K562 (cell line): ENCODE data around the gene SLAMF9. TPM values are rescaled to one million over a fixed set of nuclear protein-coding genes. Genes with fewer than 3 reads are reported as not detected.

ENCODE experiments used
- ATF3 ChIP-seq, 2 experiments: fragments of 450-650 bp in 1 of 2; sonication (generic) in 1 of 2; formaldehyde crosslinking in 1 of 2; IDR thresholded peaks in 1 of 2; conservative IDR thresholded peaks in 1 of 2; 2 replicates each; pipeline versions ENCODE4 v1.6.1 to v1.8.1; 2016 to 2023; ENCODE audit warnings: mild to moderate bottlenecking in 2 of 2, moderate library complexity in 2 of 2, inconsistent platforms in 1 of 2, missing genetic modification reagents in 1 of 2
- BMI1 ChIP-seq: fragments of 150-350 bp; IDR thresholded peaks from 2 replicates; pipeline ENCODE4 v1.6.1; 2014; ENCODE audit warnings: low read length
- CBX5 ChIP-seq: IDR thresholded peaks from 2 replicates; pipeline ENCODE4 v1.6.1; 2014; ENCODE audit warnings: low read depth, borderline replicate concordance
- CSDE1 ChIP-seq, 2 experiments: fragments of 450-650 bp; IDR thresholded peaks; 2 replicates each; pipeline ENCODE4 v1.6.1; 2016; ENCODE audit warnings: mild to moderate bottlenecking in 1 of 2
- ETV5 ChIP-seq: sonication (generic); formaldehyde crosslinking; IDR thresholded peaks from 2 replicates; pipeline ENCODE4 v1.4.0; 2020; ENCODE audit warnings: low read depth, mild to moderate bottlenecking, missing genetic modification reagents
- HDAC1 ChIP-seq, 2 experiments: fragments of 450-650 bp; IDR thresholded peaks; 2 replicates each; pipeline ENCODE4 v1.6.1; 2016 to 2017; ENCODE audit warnings: inconsistent platforms in 1 of 2, mild to moderate bottlenecking in 1 of 2, moderate library complexity in 1 of 2
- KLF16 ChIP-seq: IDR thresholded peaks from 2 replicates; pipeline ENCODE4 v1.6.1; 2016; ENCODE audit warnings: antibody characterized with exemption
- NCOA6 ChIP-seq: fragments of 450-650 bp; IDR thresholded peaks from 2 replicates; pipeline ENCODE4 v1.6.1; 2017; ENCODE audit warnings: mild to moderate bottlenecking
- NUFIP1 ChIP-seq: fragments of 450-650 bp; IDR thresholded peaks from 2 replicates; pipeline ENCODE4 v1.6.1; 2018; ENCODE audit not compliant: partially characterized antibody
- RFX7 ChIP-seq: fragments of 250-450 bp; sonication (Bioruptor Pico); IDR thresholded peaks from 2 replicates; pipeline ENCODE4 v1.5.1; 2021; ENCODE audit warnings: mild to moderate bottlenecking
- SMARCE1 ChIP-seq: fragments of 450-650 bp; IDR thresholded peaks from 2 replicates; pipeline ENCODE4 v1.7.1; 2016; ENCODE audit warnings: mild to moderate bottlenecking
- SREBF2 ChIP-seq: sonication (generic); formaldehyde crosslinking; IDR thresholded peaks from 2 replicates; pipeline ENCODE4 v1.4.0; 2020; ENCODE audit warnings: mild to moderate bottlenecking, missing genetic modification reagents
- TAL1 ChIP-seq: fragments of 450-650 bp; IDR thresholded peaks from 2 replicates; pipeline ENCODE4 v1.6.1; 2016; ENCODE audit warnings: mild to moderate bottlenecking
- TCF3 ChIP-seq: sonication (generic); formaldehyde crosslinking; IDR thresholded peaks from 2 replicates; pipeline ENCODE4 v1.4.0; 2020; ENCODE audit warnings: mild to moderate bottlenecking, missing genetic modification reagents
- TCFL5 ChIP-seq: fragments of 250-450 bp; sonication (Bioruptor Pico); conservative IDR thresholded peaks from 2 replicates; pipeline ENCODE4 v1.6.1; 2021; ENCODE audit warnings: mild to moderate bottlenecking, moderate library complexity, matching md5 sums
- VEZF1 ChIP-seq: fragments of 200-800 bp; sonication (Bioruptor generic); IDR thresholded peaks from 2 replicates; pipeline ENCODE4 v1.6.1; 2017; ENCODE audit warnings: missing genetic modification characterization, missing compliant biosample characterization
- polyA plus RNA-seq, 8 experiments: library from polyadenylated mRNA; depleted of rRNA in 4 of 8; stranded (reverse) in 5 of 8; unstranded in 3 of 8; fragments of >200 nt; fragmentation: Nextera tagmentation in 2 of 8; fragmentation: Illumina TruSeq in 1 of 8; extraction: Ambion mirVana in 2 of 8; extraction: Trizol in 1 of 8; gene quantifications; 2 replicates each; pipeline versions ENCODE4 v1.2.1 to v1.2.3, GENCODE V29; 2011 to 2014; ENCODE audit warnings: inconsistent platforms in 1 of 8, missing spikeins in 1 of 8
- total RNA-seq, 7 experiments: library from RNA; depleted of rRNA in 6 of 7; stranded (reverse); fragments of >200 nt in 6 of 7; fragmentation: Illumina TruSeq in 2 of 7; extraction: Trizol in 2 of 7; gene quantifications; 2 replicates each; pipeline versions ENCODE4 v1.2.1 to v1.2.3, GENCODE V29; 2011 to 2021; ENCODE audit warnings: low replicate concordance in 1 of 7
- TF ChIP-seq, protein P1 (sequence below): sonication (generic); formaldehyde crosslinking; IDR thresholded peaks from 2 replicates; pipeline ENCODE4 v1.8.0; 2023; ENCODE audit warnings: missing genetic modification reagents, mild to moderate bottlenecking, borderline replicate concordance

Gene SLAMF9
- total and polyA plus RNA-seq, 9 of the 15 experiments (the other 6 are each of a cell fraction or from before 2014, with no cell fraction given), result 0.13 to 0.21 TPM; not detected in 7

GRCh38 chr1:159921700-159922504 lies 32.1 kb downstream of the SLAMF9 start (continued):
- TF ChIP-seq, protein P1, sequence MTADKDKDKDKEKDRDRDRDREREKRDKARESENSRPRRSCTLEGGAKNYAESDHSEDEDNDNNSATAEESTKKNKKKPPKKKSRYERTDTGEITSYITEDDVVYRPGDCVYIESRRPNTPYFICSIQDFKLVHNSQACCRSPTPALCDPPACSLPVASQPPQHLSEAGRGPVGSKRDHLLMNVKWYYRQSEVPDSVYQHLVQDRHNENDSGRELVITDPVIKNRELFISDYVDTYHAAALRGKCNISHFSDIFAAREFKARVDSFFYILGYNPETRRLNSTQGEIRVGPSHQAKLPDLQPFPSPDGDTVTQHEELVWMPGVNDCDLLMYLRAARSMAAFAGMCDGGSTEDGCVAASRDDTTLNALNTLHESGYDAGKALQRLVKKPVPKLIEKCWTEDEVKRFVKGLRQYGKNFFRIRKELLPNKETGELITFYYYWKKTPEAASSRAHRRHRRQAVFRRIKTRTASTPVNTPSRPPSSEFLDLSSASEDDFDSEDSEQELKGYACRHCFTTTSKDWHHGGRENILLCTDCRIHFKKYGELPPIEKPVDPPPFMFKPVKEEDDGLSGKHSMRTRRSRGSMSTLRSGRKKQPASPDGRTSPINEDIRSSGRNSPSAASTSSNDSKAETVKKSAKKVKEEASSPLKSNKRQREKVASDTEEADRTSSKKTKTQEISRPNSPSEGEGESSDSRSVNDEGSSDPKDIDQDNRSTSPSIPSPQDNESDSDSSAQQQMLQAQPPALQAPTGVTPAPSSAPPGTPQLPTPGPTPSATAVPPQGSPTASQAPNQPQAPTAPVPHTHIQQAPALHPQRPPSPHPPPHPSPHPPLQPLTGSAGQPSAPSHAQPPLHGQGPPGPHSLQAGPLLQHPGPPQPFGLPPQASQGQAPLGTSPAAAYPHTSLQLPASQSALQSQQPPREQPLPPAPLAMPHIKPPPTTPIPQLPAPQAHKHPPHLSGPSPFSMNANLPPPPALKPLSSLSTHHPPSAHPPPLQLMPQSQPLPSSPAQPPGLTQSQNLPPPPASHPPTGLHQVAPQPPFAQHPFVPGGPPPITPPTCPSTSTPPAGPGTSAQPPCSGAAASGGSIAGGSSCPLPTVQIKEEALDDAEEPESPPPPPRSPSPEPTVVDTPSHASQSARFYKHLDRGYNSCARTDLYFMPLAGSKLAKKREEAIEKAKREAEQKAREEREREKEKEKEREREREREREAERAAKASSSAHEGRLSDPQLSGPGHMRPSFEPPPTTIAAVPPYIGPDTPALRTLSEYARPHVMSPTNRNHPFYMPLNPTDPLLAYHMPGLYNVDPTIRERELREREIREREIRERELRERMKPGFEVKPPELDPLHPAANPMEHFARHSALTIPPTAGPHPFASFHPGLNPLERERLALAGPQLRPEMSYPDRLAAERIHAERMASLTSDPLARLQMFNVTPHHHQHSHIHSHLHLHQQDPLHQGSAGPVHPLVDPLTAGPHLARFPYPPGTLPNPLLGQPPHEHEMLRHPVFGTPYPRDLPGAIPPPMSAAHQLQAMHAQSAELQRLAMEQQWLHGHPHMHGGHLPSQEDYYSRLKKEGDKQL, result no peak
- TF ChIP-seq TAL1 (peak; percentile 42; the same call in 1 of the 2 replicates), ETV5 (CRISPR knock-in tag) (0 out of 2 replicates have a peak, but pooled peaks have one; percentile 48), HDAC1 (IDR thresholded peaks at IDR 0.05) (0 out of 4 replicates have a peak, but pooled peaks of 1 of the 2 experiments have one; percentile 14), SMARCE1 (peak; percentile 38; the same call in 1 of the 2 replicates), CBX5 (no peak), CSDE1 (IDR thresholded peaks at IDR 0.05) (no peak), TCFL5 (CRISPR knock-in tag) (no peak), NUFIP1 (no peak), TCF3 (CRISPR knock-in tag) (peak; percentile 82), NCOA6 (no peak), KLF16 (peak; percentile 64), SREBF2 (CRISPR knock-in tag) (no peak), BMI1 (no peak), VEZF1 (peak; percentile 70; the same call in 1 of the 2 replicates), RFX7 (CRISPR knock-in tag) (no peak), ATF3 (IDR thresholded peaks at IDR 0.05) (peak; percentile 59), ATF3 (CRISPR knock-in tag; conservative IDR thresholded peaks at IDR 0.05) (no peak)
- TF ChIP-seq, all 486 proteins: peak for 47
